DMS153 (cell line): ENCODE results near the gene LSM14B.
A peak's percentile ranks its signal among the peaks of the same experiment; 100 is the strongest.
"Not testable (repeated sequence)": the region's sequence is repeated elsewhere in the genome, so short reads cannot be mapped to it uniquely, and the experiment has no call there.

Source experiments
- DNase-seq: peaks from one replicate; lab custom pipeline; 2025; lab: John Stamatoyannopoulos, UW

Gene LSM14B

GRCh38 chr20:62114894-62115293, 7.4 kb upstream of the LSM14B start:
- DNase-seq, result no peak

- not testable (repeated sequence) for DNase-seq
These were observed 6.4 kb upstream of the LSM14B start for GRCh38 chr20:62115800-62116407.

- no peak for DNase-seq
These were observed 5.5 kb upstream of the LSM14B start for GRCh38 chr20:62116558-62117361.

GRCh38 chr20:62117362-62117646, 5.0 kb upstream of the LSM14B start:
- no peak for DNase-seq

- DNase-seq, result peak; percentile 33
These were observed 4.6 kb upstream of the LSM14B start for GRCh38 chr20:62117658-62118057.

GRCh38 chr20:62118113-62119043, 3.9 kb upstream of the LSM14B start:
- DNase-seq, result no peak

GRCh38 chr20:62119115-62119514, 3.2 kb upstream of the LSM14B start:
- no peak for DNase-seq

GRCh38 chr20:62119591-62120364, 2.5 kb upstream of the LSM14B start:
- DNase-seq, result no peak

- DNase-seq, result no peak
These were observed 1.9 kb upstream of the LSM14B start for GRCh38 chr20:62120365-62120762.

GRCh38 chr20:62120990-62121775, 1.1 kb upstream of the LSM14B start:
- peak; percentile 56 for DNase-seq

GRCh38 chr20:62122654-62123449, 577 bp downstream of the LSM14B start:
- DNase-seq, result no peak

- DNase-seq, result no peak
These were observed 1.3 kb downstream of the LSM14B start for GRCh38 chr20:62123450-62124118.

- DNase-seq, result no peak
These were observed 3.9 kb downstream of the LSM14B start for GRCh38 chr20:62126141-62126540.

GRCh38 chr20:62127799-62128198, 5.5 kb downstream of the LSM14B start:
- no peak for DNase-seq

GRCh38 chr20:62128502-62128901, 6.2 kb downstream of the LSM14B start:
- DNase-seq, result no peak

GRCh38 chr20:62129731-62130531, 7.7 kb downstream of the LSM14B start:
- no peak for DNase-seq

GRCh38 chr20:62131560-62132320, 9.5 kb downstream of the LSM14B start:
- no peak for DNase-seq

GRCh38 chr20:62132421-62132820, 10.1 kb downstream of the LSM14B start:
- no peak for DNase-seq
